Bronchial smooth muscle cell (primary cell): Measurements from ENCODE around the gene CNKSR3. TPM values are rescaled to one million over a fixed set of nuclear protein-coding genes. Genes with fewer than 3 reads are reported as not detected.

Source experiments
- total RNA-seq: library from RNA; depleted of rRNA; stranded (reverse); fragments of >200 nt; gene quantifications from 2 replicates; pipeline ENCODE4 v1.2.1, GENCODE V29; 2014

The CNKSR3 gene
- 3.0 and 3.6 TPM in 2 replicates for total RNA-seq

GRCh38 chr6:154510144-154510905, at the start of gene CNKSR3:
Gene CNKSR3 (minus strand): TSS chr6:154510685. CDS start chr6:154510114, 571 bp downstream.

GRCh38 chr6:154356690-154357089, 153.8 kb downstream of the CNKSR3 start, which contains the start of gene IPCEF1:
Gene IPCEF1 (minus strand): TSS chr6:154356803. CDS start chr6:154265947, 90,856 bp downstream.

Other genes with a start within 250 kb of the CNKSR3 start
- 0.09 and 0.47 TPM in 2 replicates for gene IPCEF1, start 153.9 kb downstream of the CNKSR3 start, total RNA-seq
- 16.5 and 18.8 TPM in 2 replicates for gene SCAF8, start 222.7 kb upstream of the CNKSR3 start, total RNA-seq